GF-D8 (cell line): ENCODE results near the gene CTNNA1.
"Not testable (repeated sequence)": the region's sequence is repeated elsewhere in the genome, so short reads cannot be mapped to it uniquely, and the experiment has no call there.

ENCODE experiments used
- DNase-seq: peaks from one replicate; lab custom pipeline; 2025; lab: John Stamatoyannopoulos, UW

CTNNA1 gene

GRCh38 chr5:138724470-138725146 is 28.6 kb upstream of the CTNNA1 start:
- DNase-seq, result peak; percentile 49

DNA sequence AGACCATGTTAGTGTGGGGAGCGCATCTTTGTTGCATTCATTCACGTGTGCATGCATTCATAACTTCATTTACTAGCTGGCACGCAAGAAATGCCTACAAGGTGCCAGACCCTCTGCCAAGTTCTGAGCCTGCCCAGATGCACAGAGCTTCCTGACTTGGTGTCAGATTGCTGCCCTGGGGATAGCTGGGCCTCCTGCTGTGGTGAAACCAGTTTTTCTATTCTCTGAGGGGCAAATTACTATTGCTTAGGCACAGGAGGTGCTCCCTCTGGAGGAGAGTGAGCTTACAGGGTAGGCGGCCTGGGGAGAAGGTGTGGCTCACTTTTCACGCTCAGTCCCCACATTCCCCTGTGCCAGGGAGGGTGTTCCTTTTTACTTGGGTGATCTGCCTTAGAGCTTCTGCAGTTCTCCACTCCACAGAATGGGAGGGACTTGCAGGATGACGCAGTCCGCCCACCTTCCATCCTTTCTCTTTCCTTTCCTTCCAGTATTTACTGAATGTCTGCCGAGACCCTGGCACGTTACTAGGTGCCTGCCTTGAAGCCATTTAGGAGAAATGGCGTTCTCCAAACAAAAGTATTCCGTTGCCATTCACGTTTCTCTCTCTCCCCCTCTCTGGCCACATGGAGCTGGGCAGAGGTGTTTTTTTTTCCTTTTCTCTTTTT is 27.9 kb upstream of the CTNNA1 start:
- DNase-seq, result peak; percentile 8

DNA sequence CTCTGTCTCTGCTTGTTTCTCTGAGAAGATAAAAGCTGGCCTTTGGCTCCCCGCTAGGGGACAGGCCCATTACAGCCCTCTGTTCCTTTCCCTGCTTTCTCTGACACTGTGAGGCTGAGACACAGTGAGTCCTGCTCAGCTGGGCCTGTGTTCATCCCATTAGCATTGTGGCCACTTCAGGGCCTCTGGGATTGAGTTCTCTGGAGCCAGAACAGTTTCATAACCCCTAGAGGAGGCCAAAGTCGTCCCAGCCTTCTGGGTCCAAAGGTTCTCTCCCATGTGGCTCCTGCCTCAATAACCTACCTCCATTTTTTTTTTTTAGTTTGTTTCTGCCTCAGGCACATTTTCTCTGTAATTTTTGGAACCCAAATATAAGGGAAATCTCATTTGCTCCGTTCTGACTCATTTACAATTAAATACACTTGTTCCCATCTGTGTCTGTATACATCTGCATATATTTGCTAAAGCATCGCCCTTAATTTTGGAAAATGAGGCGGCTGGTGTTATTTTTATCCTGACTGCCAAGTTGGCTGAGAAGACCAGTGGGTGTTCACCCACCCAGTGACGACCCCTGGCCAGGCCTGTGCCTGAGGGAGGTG is 27.3 kb upstream of the CTNNA1 start:
- DNase-seq, result no peak

DNA sequence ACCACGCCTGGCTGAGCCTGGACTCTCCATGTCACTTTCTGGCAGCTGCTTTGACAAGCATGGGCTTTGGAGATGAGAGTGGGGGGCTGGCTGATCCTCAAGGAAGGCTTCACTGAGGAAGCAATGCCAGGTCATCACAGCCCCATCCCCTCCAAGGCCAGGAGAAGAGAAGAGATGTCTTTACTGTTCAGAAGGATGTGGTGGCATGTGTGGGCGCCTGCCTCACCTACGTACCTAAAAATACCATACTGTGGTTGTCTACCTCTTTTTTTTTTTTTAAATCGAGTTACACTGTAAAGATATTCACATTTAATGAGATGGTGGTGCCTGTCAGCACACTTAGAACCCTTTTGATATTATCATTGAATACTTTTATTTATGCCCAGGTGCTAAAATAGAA is 26.4 kb upstream of the CTNNA1 start:
- DNase-seq, result no peak

- not testable (repeated sequence) for DNase-seq
Observed at GRCh38 chr5:138730496-138730895, 22.7 kb upstream of the CTNNA1 start.

DNA sequence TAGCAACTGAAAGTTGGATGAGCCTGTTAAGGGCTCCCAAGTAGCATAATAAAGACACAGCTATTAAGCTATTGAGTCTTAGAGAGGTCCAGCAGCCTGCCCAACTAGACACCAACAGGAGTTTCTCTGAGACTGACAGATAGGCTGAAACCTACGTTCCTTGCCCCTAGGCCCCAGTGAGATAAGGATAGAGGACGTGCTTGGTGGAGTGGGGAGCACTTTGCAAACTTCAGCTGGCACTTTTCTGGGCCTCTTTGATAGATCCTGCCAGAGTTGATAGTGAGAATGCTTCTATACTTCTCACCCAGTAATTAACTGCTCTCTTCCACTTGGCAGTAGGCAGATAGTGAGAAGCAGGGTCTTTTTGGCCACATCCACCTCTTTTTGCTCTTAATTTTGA is 20.8 kb upstream of the CTNNA1 start:
- no peak for DNase-seq

GRCh38 chr5:138732933-138733332 is 20.3 kb upstream of the CTNNA1 start:
- DNase-seq, result no peak

DNA sequence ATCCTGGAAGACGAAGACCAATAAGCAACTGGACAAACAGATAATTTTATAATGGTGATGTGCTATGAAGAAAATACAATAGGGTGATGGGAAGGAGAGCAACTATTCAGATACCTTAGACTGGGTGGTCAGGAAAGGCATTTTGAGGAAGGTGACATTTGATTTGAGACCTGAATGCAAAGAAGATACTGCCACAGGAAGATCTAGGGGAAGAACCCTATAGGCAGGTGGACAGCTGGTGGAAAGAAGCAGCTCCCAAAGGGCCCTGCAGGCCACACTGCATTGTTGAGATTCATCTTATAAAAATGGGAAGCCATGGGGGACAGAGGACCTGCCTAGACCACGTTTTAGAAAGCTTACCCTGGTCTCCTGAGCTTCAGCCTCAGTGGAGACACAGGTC is 19.7 kb upstream of the CTNNA1 start:
- DNase-seq, result no peak

DNA sequence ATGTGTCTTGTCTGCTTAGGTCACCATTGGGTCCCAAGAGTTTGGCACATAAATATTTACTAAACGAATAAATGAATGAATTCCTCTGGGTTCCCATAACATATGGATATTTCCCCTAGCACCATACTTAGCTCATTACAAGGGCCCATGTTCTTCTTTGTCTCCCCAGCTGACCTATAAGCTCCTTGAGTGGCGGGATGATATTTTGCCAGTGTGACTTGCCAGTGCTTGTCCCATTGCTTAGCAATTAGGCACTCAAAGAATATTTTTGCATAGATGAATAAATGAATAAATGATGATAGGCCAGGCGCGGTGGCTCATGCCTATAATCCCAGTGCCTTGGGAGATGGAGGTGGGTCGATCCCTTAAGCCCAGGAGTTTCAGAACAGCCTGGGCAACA is 16.9 kb upstream of the CTNNA1 start:
- no peak for DNase-seq

DNA sequence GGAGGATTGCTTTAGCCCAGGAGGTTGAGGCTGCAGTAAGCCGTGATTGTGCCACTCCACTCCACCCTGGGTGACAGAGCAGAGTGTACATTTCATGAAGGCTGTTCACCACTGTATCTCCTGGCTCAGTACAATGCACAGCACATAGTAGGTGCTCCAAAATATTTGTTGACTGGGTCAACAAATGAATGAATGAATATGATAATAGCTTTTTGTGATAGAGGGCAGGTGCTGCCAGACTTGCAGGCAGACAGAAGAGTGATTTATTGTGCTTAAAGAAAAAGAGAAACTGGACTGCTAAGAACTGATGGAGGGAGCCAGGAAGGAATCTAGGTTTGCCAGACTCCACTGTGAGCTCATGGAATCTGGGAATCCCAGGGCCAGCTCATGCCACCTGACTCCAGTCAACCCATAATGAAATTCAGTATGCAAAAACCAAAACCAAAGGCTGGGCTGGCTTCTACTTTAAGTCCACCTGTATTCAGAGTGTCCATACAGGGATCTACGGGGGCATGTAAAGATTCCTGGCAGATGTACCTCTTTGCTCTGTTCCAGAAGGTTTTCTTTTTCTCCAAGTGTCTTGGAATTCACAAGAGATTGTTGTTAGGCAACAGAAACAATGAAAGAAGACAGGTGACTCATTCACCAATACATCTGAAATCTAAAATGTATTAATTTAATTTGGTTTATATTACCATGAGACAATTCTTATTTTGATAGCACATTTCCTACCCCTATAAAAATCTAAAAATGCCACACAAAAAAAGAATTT is 15.5 kb upstream of the CTNNA1 start:
- no peak for DNase-seq

DNA sequence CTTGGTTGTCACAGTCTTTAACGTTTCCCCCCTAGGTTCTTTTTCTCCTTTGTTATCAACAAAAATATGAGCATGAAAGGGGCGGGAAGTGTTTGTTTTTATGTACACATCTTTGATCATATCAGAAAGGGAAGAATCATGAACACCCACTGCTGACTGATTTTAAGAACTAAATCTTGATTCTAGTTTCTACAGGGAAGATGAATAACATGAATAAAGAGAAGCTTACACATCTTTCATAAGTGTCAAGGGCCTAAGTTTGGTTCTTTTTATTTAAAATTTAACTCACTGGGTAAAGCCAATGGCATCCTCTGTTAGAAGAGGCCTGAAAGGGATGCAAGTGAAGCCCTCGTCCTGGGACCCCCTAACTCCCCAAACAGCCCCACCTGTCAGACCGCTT is 14.8 kb upstream of the CTNNA1 start:
- no peak for DNase-seq

DNA sequence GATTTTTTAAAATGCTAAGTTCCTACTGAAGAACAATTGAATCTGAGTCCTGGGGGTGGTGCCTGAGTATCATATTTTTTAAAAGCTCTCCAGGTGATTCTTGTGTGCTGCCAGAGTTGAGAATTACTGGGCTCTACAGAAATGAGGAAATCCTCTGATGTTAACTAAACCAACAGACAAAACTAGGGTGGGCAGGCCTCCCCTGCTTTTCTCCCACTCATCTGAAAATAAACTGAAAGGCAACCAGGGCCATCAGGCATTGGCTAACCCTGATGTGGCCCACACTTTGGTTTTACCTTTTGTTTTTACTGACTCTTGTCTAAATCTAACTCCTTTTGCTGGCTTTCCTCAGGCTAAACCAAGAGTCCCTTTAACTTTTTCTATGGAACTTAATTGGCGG is 13.3 kb upstream of the CTNNA1 start:
- no peak for DNase-seq

DNA sequence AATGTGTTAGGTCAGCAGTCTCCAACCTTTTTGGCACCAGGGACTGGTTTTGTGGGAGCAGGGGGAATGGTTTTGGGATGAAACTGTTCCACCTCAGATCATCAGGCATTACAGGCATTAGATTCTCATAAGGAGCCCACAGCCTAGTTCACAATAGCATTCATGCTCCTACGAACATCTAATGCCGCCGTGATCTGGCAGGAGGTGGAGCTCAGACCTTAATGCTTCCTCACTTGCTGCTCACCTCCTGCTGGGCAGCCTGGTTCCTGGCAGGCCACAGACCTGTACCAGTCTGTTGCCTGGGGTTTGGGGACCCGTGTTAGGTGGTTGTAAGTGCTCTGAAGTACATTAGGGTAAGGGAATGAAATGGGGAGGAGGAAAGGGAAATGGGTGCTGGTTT is 9.7 kb upstream of the CTNNA1 start:
- no peak for DNase-seq

DNA sequence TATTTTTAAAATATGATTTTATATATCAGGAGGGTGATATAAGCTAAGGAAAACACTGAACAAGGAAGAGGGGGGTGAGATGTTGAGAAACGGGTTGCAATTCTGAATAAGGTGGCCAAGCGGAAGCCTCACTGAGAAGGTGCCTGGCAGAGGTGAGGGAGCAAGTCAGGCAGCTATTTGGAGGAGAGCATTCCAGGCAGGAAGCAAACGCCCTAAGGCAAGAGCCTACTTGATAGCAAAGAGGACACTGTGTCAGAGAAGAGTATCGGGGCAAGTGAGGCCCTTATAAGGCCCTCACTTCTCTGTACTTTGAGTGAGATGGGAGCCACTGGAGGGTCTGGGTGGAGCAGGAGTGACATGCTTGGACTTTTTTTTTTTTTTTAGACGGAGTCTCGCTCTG is 8.0 kb upstream of the CTNNA1 start:
- no peak for DNase-seq

DNA sequence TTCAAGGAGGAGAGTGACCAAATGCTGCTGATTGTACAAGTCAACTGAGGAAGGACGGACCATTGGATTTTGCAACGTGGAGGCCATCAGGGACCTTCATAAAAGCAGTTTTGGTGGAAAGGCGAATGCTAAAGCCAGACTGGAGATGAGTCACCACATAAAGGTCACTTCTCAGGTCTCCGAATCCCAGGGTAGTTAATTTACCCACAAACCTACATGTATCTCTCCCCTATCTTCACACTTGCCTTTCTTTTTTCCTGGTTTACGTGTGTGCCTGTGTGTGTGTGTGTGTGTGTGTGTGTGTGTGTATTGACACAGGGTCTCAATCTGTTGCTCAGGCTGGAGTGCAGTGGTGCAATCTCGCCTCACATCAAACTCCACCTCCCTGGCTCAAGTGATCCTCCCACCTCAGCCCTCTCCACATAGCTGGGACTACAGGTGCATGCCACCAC is 4.6 kb upstream of the CTNNA1 start:
- no peak for DNase-seq

DNA sequence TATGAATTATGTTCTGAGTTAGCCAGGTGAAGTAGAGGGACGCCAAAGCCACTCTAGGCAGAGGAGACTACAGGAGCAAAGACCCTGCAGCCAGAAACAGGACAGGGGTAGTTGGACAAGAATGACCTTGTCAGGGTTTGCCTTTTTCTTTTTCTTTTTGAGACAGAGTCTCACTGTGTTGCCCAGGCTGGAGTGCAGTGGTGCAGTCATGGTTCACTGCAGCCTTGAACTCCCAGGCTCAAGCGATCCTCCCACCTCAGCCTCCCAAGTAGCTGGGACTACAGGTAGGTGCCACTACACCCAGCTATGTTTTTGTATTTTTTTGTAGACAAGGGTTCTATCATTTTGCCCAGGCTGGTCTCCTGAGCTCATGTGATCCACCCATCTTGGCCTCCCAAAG is 1.9 kb upstream of the CTNNA1 start:
- DNase-seq, result not testable (repeated sequence)

DNA sequence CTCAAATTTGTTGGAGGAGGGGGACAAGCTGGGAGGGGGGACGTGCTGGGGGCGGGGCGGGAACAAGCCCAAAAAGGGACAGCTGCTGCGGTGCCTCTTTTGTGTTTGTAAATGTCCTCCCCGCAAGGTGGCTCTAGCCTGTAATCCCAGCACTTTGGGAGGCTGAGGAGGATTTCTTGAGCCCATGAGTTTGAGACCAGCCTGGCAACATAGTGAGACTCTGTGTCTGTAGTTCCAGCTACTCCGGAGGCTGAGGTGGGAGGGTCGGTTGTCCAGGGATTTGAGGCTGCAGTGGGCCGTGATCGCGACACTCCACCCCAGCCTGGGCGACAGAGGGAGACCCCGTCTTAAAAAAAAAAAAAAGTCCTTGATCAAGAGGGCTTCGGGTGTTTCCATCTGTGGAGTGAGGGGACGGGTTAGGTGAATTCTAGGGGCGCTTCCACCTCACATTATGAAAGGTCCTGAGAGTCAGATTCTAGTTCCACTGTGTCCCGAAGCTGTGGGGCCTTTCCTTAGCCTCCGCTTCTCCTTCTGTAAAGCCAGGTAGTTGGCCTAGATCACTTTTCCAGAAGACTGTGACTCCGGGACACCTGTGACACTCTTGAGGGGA is 779 bp upstream of the CTNNA1 start:
- no peak for DNase-seq

GRCh38 chr5:138753794-138754698 is 821 bp downstream of the CTNNA1 start:
- DNase-seq, result no peak

DNA sequence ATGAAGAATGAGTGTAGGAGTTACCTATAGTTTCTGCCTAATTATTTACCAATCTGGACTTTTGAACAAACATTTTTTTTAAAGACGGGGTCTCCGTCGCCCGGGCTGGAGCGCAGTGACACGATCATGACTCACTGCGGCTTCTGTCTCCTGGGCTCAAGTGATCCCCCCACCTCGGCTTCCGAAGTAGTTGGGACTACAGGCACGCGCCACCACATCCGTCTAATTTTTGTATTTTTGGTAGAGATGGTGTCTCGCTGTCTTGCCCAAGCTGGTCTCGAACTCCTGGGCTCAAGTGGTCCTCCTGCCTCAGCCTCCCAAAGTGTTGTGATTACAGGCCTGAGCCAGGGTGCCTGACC is 1.5 kb downstream of the CTNNA1 start:
- DNase-seq, result no peak

DNA sequence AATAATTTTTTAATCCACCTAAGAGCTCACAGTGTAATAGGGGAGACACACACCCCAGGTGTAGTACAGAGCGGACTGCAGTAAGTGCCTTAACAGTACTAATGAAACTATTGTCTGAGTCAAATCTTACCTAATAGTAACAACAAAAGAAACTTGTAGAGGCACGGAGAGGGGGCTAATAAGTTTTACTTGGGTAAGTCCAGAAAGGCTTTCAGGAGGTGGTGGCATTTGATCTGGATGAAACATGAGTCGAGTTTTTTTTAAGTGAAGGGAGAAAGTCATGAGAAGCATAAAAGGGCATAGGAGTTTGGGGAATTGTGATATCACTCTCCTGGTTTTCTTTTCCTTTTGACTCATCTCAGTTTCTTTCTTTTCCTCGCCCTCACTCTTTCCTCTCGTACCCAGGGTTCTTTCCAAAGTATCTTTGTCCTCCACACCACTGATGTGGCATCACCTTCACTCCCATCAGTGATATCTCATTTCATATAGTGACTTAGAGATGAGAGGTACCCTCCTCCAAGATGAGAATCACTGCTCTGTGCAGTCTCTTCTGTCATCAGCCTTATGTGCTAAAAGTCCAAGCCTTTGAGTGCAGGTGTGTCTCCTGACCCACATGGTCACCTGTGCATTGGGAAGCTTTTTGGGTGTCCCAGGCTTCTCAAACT is 2.0 kb downstream of the CTNNA1 start:
- no peak for DNase-seq
